Loucy (cell line): Measurements from ENCODE around the gene MPP4.

ENCODE experiments used
- CTCF ChIP-seq: fragments of 200-600 bp; sonication (generic); conservative IDR thresholded peaks from 2 replicates; pipeline ENCODE4 v1.5.1; 2014; ENCODE audit warnings: mild to moderate bottlenecking, antibody characterized with exemption, low read length
- EZH2phosphoT487 ChIP-seq: fragments of 200-600 bp; IDR thresholded peaks from 2 replicates; pipeline ENCODE4 v1.6.1; 2018; ENCODE audit warnings: antibody characterized with exemption, mild to moderate bottlenecking, moderate library complexity, borderline replicate concordance

GRCh38 chr2:201622306-201622970, 76.0 kb downstream of the MPP4 start:
- no peak for TF ChIP-seq CTCF
- TF ChIP-seq EZH2phosphoT487, result no peak
